Measurements from ENCODE around the gene APOA1.

DNA sequence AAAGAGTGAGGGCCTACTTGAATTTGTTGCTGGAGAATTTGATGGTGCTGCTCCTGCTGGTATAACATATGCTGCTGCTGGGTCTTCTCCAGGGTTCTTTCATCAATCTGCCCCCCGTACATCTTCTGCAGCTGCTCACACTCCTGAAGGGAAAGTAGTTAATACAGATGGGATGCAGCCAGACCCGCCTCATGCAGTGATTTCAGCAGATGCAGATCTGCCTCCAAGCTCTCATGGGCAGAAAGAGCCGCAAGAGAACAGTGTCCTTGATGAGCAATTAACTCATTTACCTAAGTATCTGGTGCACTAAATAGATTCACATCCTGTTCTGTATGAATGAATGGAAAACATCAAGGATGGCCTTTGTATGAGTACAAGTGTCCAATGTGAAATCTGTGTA lies 24.8 kb upstream of the APOA1 start:
- TF ChIP-seq, protein P1, sequence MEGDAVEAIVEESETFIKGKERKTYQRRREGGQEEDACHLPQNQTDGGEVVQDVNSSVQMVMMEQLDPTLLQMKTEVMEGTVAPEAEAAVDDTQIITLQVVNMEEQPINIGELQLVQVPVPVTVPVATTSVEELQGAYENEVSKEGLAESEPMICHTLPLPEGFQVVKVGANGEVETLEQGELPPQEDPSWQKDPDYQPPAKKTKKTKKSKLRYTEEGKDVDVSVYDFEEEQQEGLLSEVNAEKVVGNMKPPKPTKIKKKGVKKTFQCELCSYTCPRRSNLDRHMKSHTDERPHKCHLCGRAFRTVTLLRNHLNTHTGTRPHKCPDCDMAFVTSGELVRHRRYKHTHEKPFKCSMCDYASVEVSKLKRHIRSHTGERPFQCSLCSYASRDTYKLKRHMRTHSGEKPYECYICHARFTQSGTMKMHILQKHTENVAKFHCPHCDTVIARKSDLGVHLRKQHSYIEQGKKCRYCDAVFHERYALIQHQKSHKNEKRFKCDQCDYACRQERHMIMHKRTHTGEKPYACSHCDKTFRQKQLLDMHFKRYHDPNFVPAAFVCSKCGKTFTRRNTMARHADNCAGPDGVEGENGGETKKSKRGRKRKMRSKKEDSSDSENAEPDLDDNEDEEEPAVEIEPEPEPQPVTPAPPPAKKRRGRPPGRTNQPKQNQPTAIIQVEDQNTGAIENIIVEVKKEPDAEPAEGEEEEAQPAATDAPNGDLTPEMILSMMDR (conservative IDR thresholded peaks at IDR 0.05), result no peak
- no peak for TF ChIP-seq EZH2 (IDR thresholded peaks at IDR 0.05; ENCODE audit: low read depth)

Data from PC-9 (cell line).